Activated CD8-positive, alpha-beta memory T cell treated with anti-CD3 and anti-CD28 coated beads for 48 hours (primary cell): ENCODE measurements around the gene ITGA11.

Experiments
- DNase-seq, 3 experiments: peaks; one replicate each; pipeline ENCODE4 v3.0.0-alpha.2; 2020; ENCODE audit warnings: low read depth in 2 of 3, low spot score in 2 of 3

ITGA11 gene

GRCh38 chr15:68314563-68314962, 117.4 kb downstream of the ITGA11 start:
- no peak for DNase-seq

GRCh38 chr15:68313501-68314410, 118.2 kb downstream of the ITGA11 start:
- DNase-seq = no peak

- no peak for DNase-seq
These were observed 119.2 kb downstream of the ITGA11 start for GRCh38 chr15:68312701-68313204.

- DNase-seq = no peak
These were observed 120.0 kb downstream of the ITGA11 start for GRCh38 chr15:68311859-68312557.

- DNase-seq = no peak
These were observed 120.5 kb downstream of the ITGA11 start for GRCh38 chr15:68311464-68311835.

DNA sequence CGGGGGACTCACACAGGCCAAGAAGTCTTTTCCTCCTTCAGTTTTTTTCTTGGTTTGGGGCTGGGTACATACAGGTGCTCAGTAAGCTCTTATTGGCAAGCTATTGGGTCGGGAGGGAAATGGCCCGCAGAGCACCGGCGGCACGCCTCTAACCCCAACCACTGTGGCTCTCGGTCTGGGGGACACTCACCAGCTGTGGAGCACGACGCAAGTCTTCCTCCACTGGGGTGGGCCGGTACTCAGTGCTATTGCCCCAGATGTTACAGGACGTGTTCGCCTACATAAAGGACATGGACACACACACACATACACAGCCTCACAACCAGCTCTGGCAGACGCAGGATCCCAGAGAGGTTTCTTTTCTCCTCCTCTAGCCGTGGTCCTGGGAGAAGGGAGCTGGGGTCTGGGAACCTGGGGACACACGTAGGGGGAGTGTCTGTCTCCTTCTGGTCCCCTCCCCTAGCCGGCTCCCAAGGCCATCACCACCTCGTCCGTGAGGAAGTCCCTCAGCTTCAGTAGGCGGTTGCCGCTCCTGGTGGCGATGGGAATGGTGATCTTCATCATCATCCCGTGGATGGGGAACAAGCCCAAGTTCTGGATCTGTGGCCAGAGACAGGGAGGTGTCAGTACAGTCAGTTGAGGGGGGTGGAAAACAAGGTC, 121.0 kb downstream of the ITGA11 start:
- DNase-seq = no peak

DNA sequence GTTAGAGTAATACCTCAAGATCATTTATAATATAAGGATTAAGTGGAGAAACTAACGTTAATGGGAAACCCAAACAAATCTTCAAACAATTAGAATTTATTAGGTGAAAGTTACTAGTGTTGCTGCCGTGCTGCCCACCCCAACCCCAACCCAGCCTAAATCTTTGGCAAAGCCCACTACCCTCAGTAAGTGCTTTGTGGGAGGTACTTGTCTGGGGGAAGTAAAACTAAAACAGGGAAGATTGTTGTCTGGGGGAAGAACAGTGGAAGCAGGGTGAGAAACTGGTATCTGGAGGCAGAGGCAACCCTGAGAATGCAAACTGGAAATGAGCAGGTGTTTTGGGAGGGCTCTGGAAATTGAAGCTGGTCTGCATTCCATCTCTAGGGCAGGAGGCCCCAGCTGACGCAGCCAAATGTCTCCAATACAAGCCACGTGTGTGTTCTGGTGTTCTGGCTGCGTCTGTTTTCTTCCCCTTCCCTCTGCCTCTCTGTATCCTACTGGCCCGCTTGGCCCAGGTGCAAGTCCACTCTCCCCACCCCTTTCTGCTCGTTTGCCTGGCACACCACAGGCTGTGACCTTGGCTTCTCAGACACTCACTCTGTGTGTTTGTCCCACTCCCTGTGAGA, 121.7 kb downstream of the ITGA11 start:
- no peak for DNase-seq

- DNase-seq = no peak
These were observed 122.9 kb downstream of the ITGA11 start for GRCh38 chr15:68309024-68309423.

- DNase-seq = no peak
These were observed 124.6 kb downstream of the ITGA11 start for GRCh38 chr15:68307131-68307928.

GRCh38 chr15:68305420-68305871, 126.5 kb downstream of the ITGA11 start:
- DNase-seq = no peak

DNA sequence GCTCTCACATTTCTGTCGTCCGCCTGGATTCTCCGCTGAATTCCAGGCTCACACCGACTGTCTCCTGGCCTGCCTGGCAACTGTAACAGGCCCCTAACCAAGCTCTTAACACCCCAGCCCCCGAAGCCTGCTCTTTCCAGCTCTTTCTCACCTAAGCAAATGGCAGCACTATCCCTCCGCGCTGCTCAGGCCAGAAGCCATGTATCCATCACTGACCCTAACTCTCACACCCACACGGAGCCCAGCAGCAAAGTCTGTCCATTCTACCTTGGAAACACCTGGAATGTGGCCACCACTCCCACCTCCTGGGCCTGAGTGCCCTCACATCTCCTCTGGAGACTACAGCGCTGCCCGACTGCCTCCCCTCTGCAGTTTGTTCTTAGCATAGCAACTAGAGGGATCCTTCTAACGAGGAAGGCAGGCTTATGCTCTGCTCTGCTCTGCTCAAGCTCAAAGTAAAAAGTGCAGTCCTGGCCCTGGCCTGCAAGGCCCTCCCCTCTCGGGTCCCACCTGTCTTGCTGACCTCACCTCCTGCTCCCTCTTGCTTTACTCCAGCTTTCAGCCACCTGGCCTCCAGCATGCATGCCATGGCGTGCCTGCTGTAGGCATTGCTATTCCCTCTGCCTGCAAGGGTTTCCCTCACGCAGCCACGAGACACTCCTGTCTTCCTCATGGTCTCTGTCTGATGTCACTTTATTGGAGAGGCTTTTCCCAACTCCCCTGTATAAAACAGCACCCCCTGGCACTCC, 127.2 kb downstream of the ITGA11 start:
- DNase-seq = no peak

DNA sequence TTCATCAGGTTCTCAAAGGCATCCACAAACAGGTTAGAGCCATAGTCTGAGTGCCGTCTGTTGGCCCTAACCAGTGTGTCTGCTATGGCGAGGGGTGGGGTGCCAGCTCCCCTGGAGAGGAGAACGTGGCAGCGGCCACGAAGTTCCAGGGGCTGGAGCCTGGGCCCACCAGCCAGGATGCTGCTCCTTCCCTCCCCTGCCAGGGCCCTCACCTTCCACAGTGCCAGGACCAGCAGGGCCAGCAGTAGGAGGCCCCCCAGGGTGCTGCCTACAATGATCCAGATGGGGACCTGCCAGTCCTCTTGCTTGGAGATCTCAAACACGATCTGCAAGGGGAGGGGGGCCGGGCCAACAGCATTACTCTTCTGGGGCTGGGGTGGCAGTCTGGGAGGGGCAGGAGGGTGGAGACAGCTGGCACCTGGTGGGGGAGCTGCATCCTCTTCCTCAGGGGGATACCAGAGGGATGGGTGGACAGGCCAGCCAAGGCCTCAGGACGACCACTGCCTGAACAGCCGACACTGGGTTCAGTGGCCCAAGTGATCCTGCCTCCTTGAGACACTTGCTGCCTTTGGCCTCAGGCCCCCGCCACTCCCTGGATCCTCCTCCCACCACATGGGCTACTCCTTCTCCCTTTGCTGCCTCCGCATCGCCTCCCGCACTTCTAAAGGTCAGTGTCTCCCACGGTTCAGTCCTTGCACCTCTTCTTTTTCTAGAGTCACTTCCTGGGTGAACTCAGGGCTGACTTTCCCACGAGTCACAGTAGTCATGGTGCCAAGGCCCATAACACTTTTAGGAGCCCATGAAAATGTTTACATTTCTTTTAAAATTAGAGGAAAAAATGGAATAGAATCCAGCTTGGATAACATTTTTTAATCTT, 128.2 kb downstream of the ITGA11 start:
- no peak for DNase-seq

GRCh38 chr15:68303134-68303533, 128.8 kb downstream of the ITGA11 start:
- DNase-seq = no peak

DNA sequence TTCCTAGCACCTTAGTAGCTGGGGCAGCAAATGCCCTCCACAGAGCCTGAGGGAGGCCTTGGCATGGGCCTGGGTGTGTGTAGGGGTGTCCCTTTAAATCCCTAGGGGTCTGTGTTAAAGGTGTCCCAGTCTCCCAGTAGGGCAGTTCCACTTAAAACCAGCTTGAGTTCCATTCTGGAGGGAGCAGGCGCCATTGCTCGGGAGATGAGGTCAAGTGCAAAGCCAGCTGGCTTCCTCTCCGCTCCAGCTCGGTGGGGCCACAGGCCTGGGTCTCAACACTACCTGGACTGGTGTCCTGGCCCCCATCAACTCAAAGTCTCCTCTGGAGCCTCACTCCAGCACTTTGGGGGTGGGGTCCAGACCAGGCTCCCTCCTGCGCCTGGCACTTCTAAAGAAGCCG, 129.2 kb downstream of the ITGA11 start:
- no peak for DNase-seq

DNA sequence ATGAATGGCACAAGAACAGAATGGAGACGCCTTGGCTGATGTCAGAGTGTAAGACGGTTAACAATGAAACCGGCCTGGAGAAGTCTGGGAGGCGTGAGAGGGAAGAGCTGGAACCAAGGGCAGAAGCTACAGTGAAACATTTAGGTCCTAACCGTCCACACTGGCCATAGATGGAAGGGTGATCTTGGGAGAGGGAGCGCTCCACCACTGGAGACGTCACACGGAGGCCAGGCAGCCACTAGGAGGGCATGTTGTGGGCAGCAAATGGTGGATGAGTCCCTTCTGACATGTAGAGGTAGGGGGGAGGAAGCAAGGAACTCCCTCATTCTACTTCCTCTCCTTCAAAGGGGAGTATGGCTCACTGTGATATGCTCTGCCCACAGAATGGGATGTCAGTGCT, 130.7 kb downstream of the ITGA11 start:
- DNase-seq = no peak

- no peak for DNase-seq
These were observed 131.6 kb downstream of the ITGA11 start for GRCh38 chr15:68300115-68300940.

- DNase-seq = no peak
These were observed 132.5 kb downstream of the ITGA11 start for GRCh38 chr15:68299436-68299835.

DNA sequence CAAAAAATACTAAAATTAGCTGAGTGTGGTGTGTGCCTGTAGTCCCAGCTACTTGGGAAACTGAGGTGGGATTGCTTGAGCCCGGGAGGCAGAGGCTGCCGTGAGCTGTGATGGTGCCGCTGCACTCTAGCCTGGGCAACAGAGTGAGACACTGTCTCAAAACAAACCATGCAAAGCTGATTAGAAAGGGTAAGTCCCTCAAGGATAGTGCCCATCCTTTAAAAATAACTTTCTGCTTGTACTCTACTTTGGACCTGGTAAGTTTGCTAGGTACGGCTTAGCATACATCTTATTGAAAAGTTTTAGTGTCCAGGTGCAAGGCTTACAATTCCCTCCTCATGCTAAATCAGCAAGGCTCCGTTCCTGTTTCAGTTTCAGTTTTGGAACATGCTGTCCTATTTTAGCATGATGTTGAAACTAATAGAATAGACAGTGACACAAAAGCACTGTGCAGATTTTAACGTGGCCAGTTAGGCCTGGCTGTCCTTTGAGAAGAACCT, 133.0 kb downstream of the ITGA11 start:
- DNase-seq = no peak
